Measurements from ENCODE around the gene IFITM5.

Gene IFITM5

GRCh38 chr11:299081-299891, at the start of gene IFITM5:
IFITM5 (minus strand) TSS chr11:299526; CDS start chr11:299490, 36 bp downstream.
- no peak for TF ChIP-seq GATA2 (IDR thresholded peaks at IDR 0.05; ENCODE audit: low read depth, low read length)
- TF ChIP-seq GATA3 (IDR thresholded peaks at IDR 0.05; ENCODE audit: low read depth, low read length), result no peak

GRCh38 chr11:346529-346928, 47.2 kb upstream of the IFITM5 start:
- TF ChIP-seq GATA2 (IDR thresholded peaks at IDR 0.05; ENCODE audit: low read depth, low read length) (no peak), GATA3 (IDR thresholded peaks at IDR 0.05; ENCODE audit: low read depth, low read length) (no peak)

GRCh38 chr11:344836-345578, 45.7 kb upstream of the IFITM5 start:
- TF ChIP-seq GATA3 (IDR thresholded peaks at IDR 0.05; ENCODE audit: low read depth, low read length) (no peak), GATA2 (IDR thresholded peaks at IDR 0.05; ENCODE audit: low read depth, low read length) (no peak)

DNA sequence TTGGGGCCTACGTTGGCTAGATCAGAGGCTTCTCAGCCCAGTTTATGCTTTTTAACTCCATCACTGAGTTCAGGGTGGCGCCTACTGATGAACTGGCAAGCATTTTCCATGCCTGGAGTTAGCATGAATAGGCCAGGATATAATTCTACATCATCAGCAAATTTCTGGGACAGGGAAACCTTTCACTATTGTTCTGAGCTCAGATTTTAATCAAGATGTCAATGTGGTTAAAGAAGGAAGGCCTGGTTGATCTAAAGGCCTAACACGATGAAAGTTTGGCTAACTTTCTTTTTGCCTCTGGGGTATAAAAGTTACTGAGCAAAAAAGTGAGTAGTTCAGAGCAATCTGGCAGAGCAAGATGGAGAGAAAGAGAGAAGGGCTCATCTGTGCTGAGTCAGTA, 43.0 kb upstream of the IFITM5 start:
- TF ChIP-seq GATA2 (IDR thresholded peaks at IDR 0.05; ENCODE audit: low read depth, low read length) (no peak), GATA3 (IDR thresholded peaks at IDR 0.05; ENCODE audit: low read depth, low read length) (no peak)

DNA sequence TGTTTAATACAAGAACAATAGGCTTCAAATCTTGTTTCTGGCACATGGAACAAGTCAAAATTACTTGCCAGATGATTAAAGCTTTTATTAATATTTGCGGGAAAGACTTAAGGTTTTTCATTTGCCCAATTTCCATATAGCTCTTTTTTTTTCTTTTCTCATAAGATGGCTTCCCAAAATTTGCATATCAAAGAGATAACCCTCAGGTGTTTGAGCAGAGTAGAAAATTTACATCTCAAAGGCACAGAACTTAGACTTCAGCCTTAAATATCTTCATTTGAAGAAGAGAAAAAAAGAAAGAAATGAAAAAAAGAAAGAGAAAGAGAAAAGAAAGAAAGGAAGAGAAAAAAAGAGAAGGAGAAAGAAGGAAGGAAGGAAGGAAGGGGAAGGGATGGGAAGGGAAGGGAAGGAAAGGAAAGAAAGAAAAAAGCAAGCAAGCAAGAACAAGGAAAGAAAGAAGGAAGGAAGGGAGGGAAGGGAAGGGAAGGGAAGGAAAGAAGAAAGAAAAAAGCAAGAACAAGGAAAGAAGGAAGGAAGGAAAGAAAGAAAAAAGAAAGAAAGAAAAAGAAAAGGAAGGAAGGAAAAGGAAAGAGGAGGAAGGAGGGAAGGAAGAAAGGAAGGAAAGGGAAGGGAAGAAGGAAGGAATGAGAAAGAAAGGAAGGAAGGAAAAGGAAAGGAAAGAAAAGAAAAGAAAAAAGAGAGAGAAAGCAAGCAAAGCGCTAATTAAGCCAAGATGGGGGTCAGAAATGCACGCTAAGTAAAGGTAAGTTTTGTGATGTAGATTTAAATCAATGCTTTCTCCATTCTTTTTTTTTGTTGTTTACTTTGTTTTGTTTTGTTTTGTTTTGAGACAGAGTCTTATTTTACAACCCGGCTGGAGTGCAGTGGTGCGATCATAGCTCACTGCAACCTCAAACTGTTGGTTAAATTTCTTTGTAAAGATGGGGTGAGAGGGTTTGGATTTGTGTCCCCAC, 41.5 kb upstream of the IFITM5 start:
- TF ChIP-seq GATA3 (IDR thresholded peaks at IDR 0.05; ENCODE audit: low read depth, low read length) (no peak), GATA2 (IDR thresholded peaks at IDR 0.05; ENCODE audit: low read depth, low read length) (no peak)

- TF ChIP-seq GATA2 (IDR thresholded peaks at IDR 0.05; ENCODE audit: low read depth, low read length), result no peak
- TF ChIP-seq GATA3 (IDR thresholded peaks at IDR 0.05; ENCODE audit: low read depth, low read length), result no peak
Observed at GRCh38 chr11:339963-340362, 40.6 kb upstream of the IFITM5 start.

GRCh38 chr11:337711-338110, 38.4 kb upstream of the IFITM5 start:
- no peak for TF ChIP-seq GATA3 (IDR thresholded peaks at IDR 0.05; ENCODE audit: low read depth, low read length)
- TF ChIP-seq GATA2 (IDR thresholded peaks at IDR 0.05; ENCODE audit: low read depth, low read length), result no peak

DNA sequence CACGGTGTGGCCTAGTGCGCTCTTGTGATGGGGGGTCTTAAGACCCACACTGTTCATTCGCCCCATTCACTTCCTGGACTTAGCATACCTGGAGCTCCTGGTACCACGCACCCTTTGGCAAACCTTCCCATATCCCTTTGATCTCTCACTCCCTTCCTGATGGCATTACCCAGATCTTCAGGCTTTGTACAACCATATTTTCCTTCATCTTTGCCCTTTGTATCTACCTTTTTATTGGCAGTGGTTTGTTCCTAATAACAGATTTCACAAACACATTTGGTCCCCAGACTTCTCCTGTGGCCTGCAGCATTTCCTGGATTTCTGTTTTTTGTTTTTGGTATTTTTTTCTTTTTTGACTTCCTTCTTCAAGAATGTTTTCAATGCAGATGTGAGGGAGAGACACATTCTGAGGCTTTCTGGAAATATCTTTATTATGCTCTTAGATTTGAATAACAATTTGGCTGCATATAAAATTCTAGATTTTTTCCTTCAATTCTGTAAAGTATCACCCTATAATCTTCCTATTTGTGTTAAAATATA, 37.4 kb upstream of the IFITM5 start:
- TF ChIP-seq GATA2 (IDR thresholded peaks at IDR 0.05; ENCODE audit: low read depth, low read length), result no peak
- TF ChIP-seq GATA3 (IDR thresholded peaks at IDR 0.05; ENCODE audit: low read depth, low read length), result no peak

- no peak for TF ChIP-seq GATA2 (IDR thresholded peaks at IDR 0.05; ENCODE audit: low read depth, low read length)
- no peak for TF ChIP-seq GATA3 (IDR thresholded peaks at IDR 0.05; ENCODE audit: low read depth, low read length)
Observed at GRCh38 chr11:335779-336658, 36.7 kb upstream of the IFITM5 start.

DNA sequence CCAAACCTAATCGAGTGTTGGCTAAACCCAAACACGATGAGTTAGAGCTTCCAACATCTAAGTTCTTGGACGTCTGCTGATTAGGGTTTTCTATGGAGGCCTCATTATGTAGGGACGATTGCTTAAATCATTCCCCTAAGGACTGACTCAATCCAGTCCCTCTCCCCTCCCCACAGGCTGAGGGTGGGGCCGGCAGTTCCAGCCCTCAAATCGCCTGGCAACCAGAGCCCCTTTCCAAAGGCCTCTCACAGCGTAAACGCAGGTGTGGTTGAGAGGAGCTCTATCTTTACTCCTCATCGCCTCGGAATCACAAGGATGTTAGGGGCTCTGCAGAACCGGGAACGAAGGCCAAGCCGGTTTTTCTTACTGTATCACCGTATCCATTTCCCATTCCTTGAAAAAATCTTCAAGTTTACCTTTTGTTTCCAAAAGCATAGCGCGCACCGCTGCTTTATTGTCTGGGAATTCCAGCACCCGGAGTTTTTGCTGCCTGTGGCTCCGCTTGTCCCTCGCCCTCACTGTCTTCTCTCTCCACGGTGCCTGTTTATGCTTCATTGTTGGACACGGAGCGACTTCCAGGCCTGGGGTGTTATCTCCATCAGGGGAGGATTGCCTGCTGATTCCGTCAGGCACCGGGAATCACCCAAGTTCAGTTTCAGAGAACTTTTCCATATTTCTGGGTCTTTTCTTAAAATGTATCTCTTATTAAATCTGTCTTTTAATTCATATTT, 35.1 kb upstream of the IFITM5 start:
- TF ChIP-seq GATA3 (IDR thresholded peaks at IDR 0.05; ENCODE audit: low read depth, low read length), result no peak
- no peak for TF ChIP-seq GATA2 (IDR thresholded peaks at IDR 0.05; ENCODE audit: low read depth, low read length)

GRCh38 chr11:332651-333480, 33.5 kb upstream of the IFITM5 start:
- TF ChIP-seq GATA2 (IDR thresholded peaks at IDR 0.05; ENCODE audit: low read depth, low read length), result no peak
- no peak for TF ChIP-seq GATA3 (IDR thresholded peaks at IDR 0.05; ENCODE audit: low read depth, low read length)
